ENCODE data around the gene PPP1R9A.

Gene PPP1R9A

GRCh38 chr7:95126053-95126709 is 218.8 kb downstream of the PPP1R9A start:
- H3K27me3 ChIP-seq (ENCODE audit: control insufficient read depth, insufficient read depth, low read length) = no peaks in the 10 kb centered on the region
- H3K4me1 ChIP-seq (ENCODE audit: control insufficient read depth, insufficient read depth, low read length) = no peaks in the 10 kb centered on the region
- no peaks in the 10 kb centered on the region for H3K36me3 ChIP-seq (ENCODE audit: control insufficient read depth, insufficient read depth, low read length)
- H3K4me3 ChIP-seq (ENCODE audit: low read depth, low read length) = no peak overlapping the region
- no peak overlapping the region for H3K9ac ChIP-seq (ENCODE audit: low read depth, low read length)
- no peaks in the 10 kb centered on the region for H3K9me3 ChIP-seq (ENCODE audit: control insufficient read depth, insufficient read depth, low read length)

DNA sequence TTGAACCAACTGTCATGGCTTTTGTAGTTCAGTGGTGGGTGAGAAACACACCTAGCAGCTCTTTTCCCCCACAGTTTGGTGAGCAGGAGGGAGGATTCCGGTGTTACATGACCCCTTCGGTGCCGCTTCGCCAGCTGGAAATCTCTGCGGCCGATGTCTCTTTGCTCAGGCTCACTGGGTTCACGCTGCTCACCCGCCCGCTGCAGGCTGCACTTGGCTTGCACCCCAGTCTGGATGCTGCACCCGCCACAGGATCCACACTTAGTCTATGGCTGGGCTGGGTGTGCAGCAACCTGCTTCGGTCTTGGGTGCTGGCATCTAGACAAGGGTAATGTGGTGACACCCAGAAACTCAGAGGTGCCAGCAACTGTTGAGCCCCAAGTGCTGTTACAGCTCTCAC is 225.1 kb downstream of the PPP1R9A start:
- Histone ChIP-seq H3K4me1 (ENCODE audit: control insufficient read depth, insufficient read depth, low read length) (no peaks in the 10 kb centered on the region), H3K4me3 (ENCODE audit: low read depth, low read length) (no peak overlapping the region), H3K9me3 (ENCODE audit: control insufficient read depth, insufficient read depth, low read length) (no peaks in the 10 kb centered on the region), H3K27me3 (ENCODE audit: control insufficient read depth, insufficient read depth, low read length) (no peaks in the 10 kb centered on the region), H3K36me3 (ENCODE audit: control insufficient read depth, insufficient read depth, low read length) (no peaks in the 10 kb centered on the region), H3K9ac (ENCODE audit: low read depth, low read length) (no peak overlapping the region)

GRCh38 chr7:95139922-95140321 is 232.5 kb downstream of the PPP1R9A start:
- H3K9ac ChIP-seq (ENCODE audit: low read depth, low read length) = no peak overlapping the region
- no peaks in the 10 kb centered on the region for H3K27me3 ChIP-seq (ENCODE audit: control insufficient read depth, insufficient read depth, low read length)
- H3K4me1 ChIP-seq (ENCODE audit: control insufficient read depth, insufficient read depth, low read length) = no peaks in the 10 kb centered on the region
- no peak overlapping the region for H3K4me3 ChIP-seq (ENCODE audit: low read depth, low read length)
- no peaks in the 10 kb centered on the region for H3K9me3 ChIP-seq (ENCODE audit: control insufficient read depth, insufficient read depth, low read length)
- H3K36me3 ChIP-seq (ENCODE audit: control insufficient read depth, insufficient read depth, low read length) = no peaks in the 10 kb centered on the region

- Histone ChIP-seq H3K27me3 (ENCODE audit: control insufficient read depth, insufficient read depth, low read length) (no peaks in the 10 kb centered on the region), H3K4me3 (ENCODE audit: low read depth, low read length) (no peak overlapping the region)
These were observed 234.4 kb downstream of the PPP1R9A start for GRCh38 chr7:95141755-95142154.

GRCh38 chr7:95144256-95144655 is 236.9 kb downstream of the PPP1R9A start:
- Histone ChIP-seq H3K36me3 (ENCODE audit: control insufficient read depth, insufficient read depth, low read length) (no peaks in the 10 kb centered on the region), H3K27me3 (ENCODE audit: control insufficient read depth, insufficient read depth, low read length) (no peaks in the 10 kb centered on the region), H3K9me3 (ENCODE audit: control insufficient read depth, insufficient read depth, low read length) (no peaks in the 10 kb centered on the region), H3K9ac (ENCODE audit: low read depth, low read length) (no peak overlapping the region), H3K4me1 (ENCODE audit: control insufficient read depth, insufficient read depth, low read length) (no peaks in the 10 kb centered on the region), H3K4me3 (ENCODE audit: low read depth, low read length) (no peak overlapping the region)

More at GRCh38 chr7:95141755-95142154, 234.4 kb downstream of the PPP1R9A start:
- H3K4me1 ChIP-seq (ENCODE audit: control insufficient read depth, insufficient read depth, low read length) = no peaks in the 10 kb centered on the region
- H3K9ac ChIP-seq (ENCODE audit: low read depth, low read length) = no peak overlapping the region
- H3K9me3 ChIP-seq (ENCODE audit: control insufficient read depth, insufficient read depth, low read length) = no peaks in the 10 kb centered on the region
- H3K36me3 ChIP-seq (ENCODE audit: control insufficient read depth, insufficient read depth, low read length) = no peaks in the 10 kb centered on the region

DNA sequence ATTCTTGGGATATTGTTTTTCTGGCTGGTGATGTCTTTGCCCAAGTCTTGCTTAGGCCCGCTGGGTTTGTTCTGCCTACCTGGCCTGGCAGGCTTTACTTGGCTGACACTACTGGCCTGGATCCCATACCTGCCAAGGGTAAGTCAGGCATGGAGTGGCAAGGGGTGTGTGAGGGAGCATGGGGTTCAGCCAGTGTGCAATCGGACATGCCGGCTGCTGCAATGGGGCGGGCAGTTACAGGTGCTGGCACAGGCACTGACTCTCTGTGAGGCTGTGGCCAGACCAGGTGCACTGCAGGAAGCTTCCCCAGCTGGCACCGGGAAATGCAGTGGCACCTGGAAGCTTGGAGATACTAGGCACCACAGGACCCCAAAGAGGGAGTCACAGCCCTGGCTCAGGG is 248.6 kb downstream of the PPP1R9A start:
- H3K9ac ChIP-seq (ENCODE audit: low read depth, low read length) = no peak overlapping the region
- H3K4me3 ChIP-seq (ENCODE audit: low read depth, low read length) = no peak overlapping the region
- H3K27me3 ChIP-seq (ENCODE audit: control insufficient read depth, insufficient read depth, low read length) = no peaks in the 10 kb centered on the region
- H3K36me3 ChIP-seq (ENCODE audit: control insufficient read depth, insufficient read depth, low read length) = no peaks in the 10 kb centered on the region
- H3K9me3 ChIP-seq (ENCODE audit: control insufficient read depth, insufficient read depth, low read length) = no peaks in the 10 kb centered on the region
- H3K4me1 ChIP-seq (ENCODE audit: control insufficient read depth, insufficient read depth, low read length) = no peaks in the 10 kb centered on the region

DNA sequence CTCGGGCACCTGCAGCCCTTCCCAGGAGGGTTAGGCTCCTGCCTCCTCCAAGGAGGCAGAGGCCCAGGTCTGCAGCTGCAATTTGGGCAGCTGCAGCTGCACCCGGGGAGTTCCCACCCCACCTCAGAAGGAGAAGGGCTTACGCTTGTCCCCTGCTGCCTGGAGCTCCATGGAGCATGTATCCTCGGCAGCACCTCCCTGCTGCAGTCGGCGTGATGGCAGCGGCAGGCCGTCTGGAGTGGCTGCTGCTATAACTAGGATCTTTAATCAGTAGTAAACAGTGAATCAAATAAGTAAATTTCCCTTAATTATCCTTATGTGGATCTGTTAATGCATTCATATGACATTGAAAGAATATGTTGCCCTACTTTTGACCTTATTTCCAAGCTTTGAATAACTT is 250.0 kb downstream of the PPP1R9A start:
- no peaks in the 10 kb centered on the region for H3K36me3 ChIP-seq (ENCODE audit: control insufficient read depth, insufficient read depth, low read length)
- H3K4me1 ChIP-seq (ENCODE audit: control insufficient read depth, insufficient read depth, low read length) = no peaks in the 10 kb centered on the region
- no peaks in the 10 kb centered on the region for H3K9me3 ChIP-seq (ENCODE audit: control insufficient read depth, insufficient read depth, low read length)
- H3K9ac ChIP-seq (ENCODE audit: low read depth, low read length) = no peak overlapping the region
- no peak overlapping the region for H3K4me3 ChIP-seq (ENCODE audit: low read depth, low read length)
- no peaks in the 10 kb centered on the region for H3K27me3 ChIP-seq (ENCODE audit: control insufficient read depth, insufficient read depth, low read length)

DNA sequence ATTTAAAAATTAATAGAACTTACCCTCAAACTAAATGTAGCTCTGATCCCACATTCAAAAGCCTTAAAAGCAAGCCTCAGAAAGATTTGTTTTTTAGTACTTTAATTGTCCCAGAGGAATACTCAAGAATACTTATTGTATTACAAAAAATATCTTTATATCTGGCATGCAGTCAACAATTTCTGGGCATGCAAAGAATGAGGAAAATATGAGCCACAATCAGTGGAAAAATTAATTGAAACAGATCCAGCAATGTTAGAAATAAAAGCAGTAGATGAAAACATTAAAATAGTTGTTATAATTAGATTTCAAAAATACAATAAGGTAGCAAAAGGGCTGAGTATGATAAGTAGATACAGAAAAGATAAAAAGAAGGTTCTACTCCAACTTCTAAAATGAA is 262.3 kb downstream of the PPP1R9A start:
- Histone ChIP-seq H3K9ac (ENCODE audit: low read depth, low read length) (no peak overlapping the region), H3K4me1 (ENCODE audit: control insufficient read depth, insufficient read depth, low read length) (no peaks in the 10 kb centered on the region), H3K27me3 (ENCODE audit: control insufficient read depth, insufficient read depth, low read length) (no peaks in the 10 kb centered on the region), H3K36me3 (ENCODE audit: control insufficient read depth, insufficient read depth, low read length) (no peaks in the 10 kb centered on the region), H3K4me3 (ENCODE audit: low read depth, low read length) (no peak overlapping the region), H3K9me3 (ENCODE audit: control insufficient read depth, insufficient read depth, low read length) (no peaks in the 10 kb centered on the region)

- H3K9me3 ChIP-seq (ENCODE audit: control insufficient read depth, insufficient read depth, low read length) = no peaks in the 10 kb centered on the region
- H3K4me1 ChIP-seq (ENCODE audit: control insufficient read depth, insufficient read depth, low read length) = no peaks in the 10 kb centered on the region
- H3K27me3 ChIP-seq (ENCODE audit: control insufficient read depth, insufficient read depth, low read length) = no peaks in the 10 kb centered on the region
These were observed 265.0 kb downstream of the PPP1R9A start for GRCh38 chr7:95172420-95172819.

DNA sequence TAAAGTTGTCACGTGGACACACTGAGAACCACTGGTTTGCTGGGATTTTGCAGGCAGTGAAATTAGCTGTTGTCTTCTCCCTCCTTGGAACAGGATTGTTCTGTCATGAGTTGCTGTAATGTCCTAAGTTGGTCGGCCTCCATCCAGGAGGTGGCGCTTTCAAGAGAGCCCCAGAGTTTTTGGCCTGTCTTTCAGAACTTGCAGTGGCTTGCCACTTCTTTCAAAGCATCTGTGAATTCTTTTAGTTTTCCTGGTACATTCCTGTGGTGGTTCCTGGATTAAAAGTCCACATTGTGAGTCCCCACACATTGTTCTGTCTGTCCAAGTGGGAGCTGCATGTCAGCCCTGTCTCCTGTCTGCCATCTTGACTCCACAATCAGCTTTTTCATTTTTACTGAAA is 283.1 kb downstream of the PPP1R9A start:
- Histone ChIP-seq H3K27me3 (ENCODE audit: control insufficient read depth, insufficient read depth, low read length) (no peaks in the 10 kb centered on the region), H3K4me3 (ENCODE audit: low read depth, low read length) (no peak overlapping the region), H3K9me3 (ENCODE audit: control insufficient read depth, insufficient read depth, low read length) (no peaks in the 10 kb centered on the region), H3K4me1 (ENCODE audit: control insufficient read depth, insufficient read depth, low read length) (no peaks in the 10 kb centered on the region), H3K36me3 (ENCODE audit: control insufficient read depth, insufficient read depth, low read length) (no peaks in the 10 kb centered on the region), H3K9ac (ENCODE audit: low read depth, low read length) (no peak overlapping the region)

More at GRCh38 chr7:95172420-95172819, 265.0 kb downstream of the PPP1R9A start:
- no peaks in the 10 kb centered on the region for H3K36me3 ChIP-seq (ENCODE audit: control insufficient read depth, insufficient read depth, low read length)
- no peak overlapping the region for H3K9ac ChIP-seq (ENCODE audit: low read depth, low read length)
- H3K4me3 ChIP-seq (ENCODE audit: low read depth, low read length) = no peak overlapping the region

- no peak overlapping the region for H3K4me3 ChIP-seq (ENCODE audit: low read depth, low read length)
- H3K9ac ChIP-seq (ENCODE audit: low read depth, low read length) = no peak overlapping the region
- no peaks in the 10 kb centered on the region for H3K36me3 ChIP-seq (ENCODE audit: control insufficient read depth, insufficient read depth, low read length)
- H3K27me3 ChIP-seq (ENCODE audit: control insufficient read depth, insufficient read depth, low read length) = no peaks in the 10 kb centered on the region
- no peaks in the 10 kb centered on the region for H3K4me1 ChIP-seq (ENCODE audit: control insufficient read depth, insufficient read depth, low read length)
- H3K9me3 ChIP-seq (ENCODE audit: control insufficient read depth, insufficient read depth, low read length) = no peaks in the 10 kb centered on the region
These were observed 284.4 kb downstream of the PPP1R9A start for GRCh38 chr7:95191795-95192194.

GRCh38 chr7:95198863-95199262 is 291.5 kb downstream of the PPP1R9A start:
- Histone ChIP-seq H3K4me1 (ENCODE audit: control insufficient read depth, insufficient read depth, low read length) (no peaks in the 10 kb centered on the region), H3K36me3 (ENCODE audit: control insufficient read depth, insufficient read depth, low read length) (no peaks in the 10 kb centered on the region), H3K27me3 (ENCODE audit: control insufficient read depth, insufficient read depth, low read length) (no peaks in the 10 kb centered on the region), H3K9me3 (ENCODE audit: control insufficient read depth, insufficient read depth, low read length) (no peaks in the 10 kb centered on the region), H3K9ac (ENCODE audit: low read depth, low read length) (no peak overlapping the region), H3K4me3 (ENCODE audit: low read depth, low read length) (no peak overlapping the region)
